HEK293 (cell line): ENCODE measurements around the gene ERN2.

Source experiments
- CTCF ChIA-PET: fragments of 350-600 bp; formaldehyde crosslinking; extraction: SDS; loops from one replicate; lab custom pipeline; 2021; ENCODE audit warnings: antibody characterized with exemption; lab: Yijun Ruan, JAX
- POLR2A ChIA-PET: fragments of 300-600 bp; formaldehyde crosslinking; extraction: SDS; loops from one replicate; lab custom pipeline; 2020; ENCODE audit warnings: antibody characterized with exemption, inconsistent platforms; lab: Yijun Ruan, JAX
- H3K27ac ChIP-seq: fragments of 200-500 bp; sonication (Bioruptor generic); 2 replicates; pipeline ENCODE4 v1.5.1; 2014; ENCODE audit warnings: low read depth, low read length, control low read depth, inconsistent platforms; ENCODE audit errors: extremely low read depth
- H3K36me3 ChIP-seq, 2 experiments: fragments of 200-500 bp in 1 of 2; sonication (Bioruptor generic) in 1 of 2; 1 replicate in 1 of 2; 2 replicates in 1 of 2; pipeline ENCODE4 v1.5.1; 2014 to 2017; ENCODE audit warnings: inconsistent platforms in 2 of 2, low read length in 2 of 2; ENCODE audit not compliant: control insufficient read depth in 2 of 2, insufficient read depth in 1 of 2
- H3K4me1 ChIP-seq: fragments of 200-500 bp; sonication (Bioruptor generic); 2 replicates; pipeline ENCODE4 v1.5.1; 2014; ENCODE audit warnings: mild to moderate bottlenecking, low read length, inconsistent platforms; ENCODE audit not compliant: control insufficient read depth, insufficient read depth
- H3K4me3 ChIP-seq: 2 replicates; pipeline ENCODE4 v1.5.1; 2011; ENCODE audit warnings: low read depth, mild to moderate bottlenecking, control low read depth, low read length, moderate library complexity
- H3K9me3 ChIP-seq: fragments of 200-500 bp; sonication (Bioruptor generic); 2 replicates; pipeline ENCODE4 v1.5.1; 2014; ENCODE audit warnings: low read depth, low read length, inconsistent platforms; ENCODE audit not compliant: control insufficient read depth, insufficient read depth
- KLF9 ChIP-seq: fragments of 450-650 bp; formaldehyde crosslinking; IDR thresholded peaks from 2 replicates; pipeline ENCODE4 v1.5.1; 2016; ENCODE audit warnings: missing biosample characterization, missing genetic modification characterization, low read depth
- PRDM10 ChIP-seq: fragments of 450-650 bp; formaldehyde crosslinking; IDR thresholded peaks from 2 replicates; pipeline ENCODE4 v1.5.1; 2016; ENCODE audit warnings: missing biosample characterization, missing genetic modification characterization
- SCRT1 ChIP-seq: fragments of 450-650 bp; formaldehyde crosslinking; IDR thresholded peaks from 2 replicates; pipeline ENCODE4 v1.5.1; 2016; ENCODE audit warnings: missing biosample characterization, missing genetic modification characterization, borderline replicate concordance
- ZBTB26 ChIP-seq: fragments of 450-650 bp; formaldehyde crosslinking; optimal IDR thresholded peaks from 2 replicates; pipeline ENCODE3; 2016; ENCODE audit warnings: missing biosample characterization, mild to moderate bottlenecking, missing genetic modification characterization
- ZFP41 ChIP-seq: fragments of 450-650 bp; formaldehyde crosslinking; IDR thresholded peaks from 2 replicates; pipeline ENCODE4 v1.5.1; 2016; ENCODE audit warnings: missing biosample characterization, missing genetic modification characterization, borderline replicate concordance
- ZFP69B ChIP-seq: fragments of 450-650 bp; formaldehyde crosslinking; IDR thresholded peaks from 2 replicates; pipeline ENCODE4 v1.5.1; 2016; ENCODE audit warnings: missing biosample characterization, missing genetic modification characterization
- ZNF214 ChIP-seq: fragments of 450-650 bp; formaldehyde crosslinking; IDR thresholded peaks from 2 replicates; pipeline ENCODE4 v1.5.1; 2017; ENCODE audit warnings: missing biosample characterization, mild to moderate bottlenecking, missing genetic modification characterization, borderline replicate concordance
- ZNF266 ChIP-seq: fragments of 450-650 bp; formaldehyde crosslinking; IDR thresholded peaks from 2 replicates; pipeline ENCODE4 v1.5.1; 2016; ENCODE audit warnings: missing biosample characterization, missing genetic modification characterization, low read depth
- ZNF280D ChIP-seq: fragments of 450-650 bp; formaldehyde crosslinking; IDR thresholded peaks from 2 replicates; pipeline ENCODE4 v1.5.1; 2016; ENCODE audit warnings: missing biosample characterization, missing genetic modification characterization
- ZNF548 ChIP-seq: fragments of 450-650 bp; formaldehyde crosslinking; IDR thresholded peaks from 2 replicates; pipeline ENCODE4 v1.5.1; 2016; ENCODE audit warnings: missing biosample characterization, missing genetic modification characterization
- ZNF596 ChIP-seq: fragments of 450-650 bp; IDR thresholded peaks from 2 replicates; pipeline ENCODE4 v1.5.0; 2018; ENCODE audit warnings: missing biosample characterization, mild to moderate bottlenecking, missing genetic modification characterization, moderate library complexity
- ZNF776 ChIP-seq: fragments of 450-650 bp; formaldehyde crosslinking; IDR thresholded peaks from 2 replicates; pipeline ENCODE4 v1.5.0; 2017; ENCODE audit warnings: missing biosample characterization, missing genetic modification characterization, borderline replicate concordance

Gene ERN2

GRCh38 chr16:23691483-23692189 lies 21.4 kb downstream of the ERN2 start:
- ChIA-PET POLR2A (interaction anchor here (1.3 to 4.3 kb wide), 4 partner anchors 8 to 27 kb away, joined by 3 to 33 read pairs (median 6); partner anchors contain the start of gene PLK1), CTCF (no interaction called here)
- H3K4me1 ChIP-seq: no peaks in the 10 kb centered on the region
- no peaks in the 10 kb centered on the region for H3K9me3 ChIP-seq
- no peak overlapping the region for H3K4me3 ChIP-seq
- peaks cover 20 to 59% of the 10 kb centered on the region in 2 experiments for H3K36me3 ChIP-seq
- H3K27ac ChIP-seq: no peak overlapping the region
- TF ChIP-seq KLF9 (tag by site-specific recombination) (peak; percentile 53), ZNF214 (tag by site-specific recombination) (no peak)

- Histone ChIP-seq H3K27ac (no peak overlapping the region), H3K9me3 (no peaks in the 10 kb centered on the region), H3K4me1 (no peaks in the 10 kb centered on the region), H3K4me3 (no peak overlapping the region), H3K36me3 (peaks cover 27 to 65% of the 10 kb centered on the region in 2 experiments)
- CTCF ChIA-PET: no interaction called here
- TF ChIP-seq SCRT1 (tag by site-specific recombination) (peak; percentile 50; the same call in 1 of the 2 replicates), ZNF280D (tag by site-specific recombination) (no peak)
- POLR2A ChIA-PET: interaction anchor here (1.5 to 4.3 kb wide), 3 partner anchors 9 to 28 kb away, joined by 3 to 33 read pairs (median 7); partner anchors contain the start of gene PLK1
These were observed 22.1 kb downstream of the ERN2 start for GRCh38 chr16:23690771-23691482.

- POLR2A ChIA-PET: interaction anchor here (4.3 kb wide), 1 partner anchor 10 kb away, joined by 33 read pairs; the partner anchor contains the start of gene PLK1
- H3K27ac ChIP-seq: no peak overlapping the region
- no peaks in the 10 kb centered on the region for H3K4me1 ChIP-seq
- CTCF ChIA-PET: interaction anchor here (1.2 kb wide), 1 partner anchor 38 kb away, joined by 3 read pairs; no protein-coding TSS in a partner anchor
- no peak overlapping the region for H3K4me3 ChIP-seq
- no peaks in the 10 kb centered on the region for H3K9me3 ChIP-seq
- H3K36me3 ChIP-seq: peaks cover 40 to 75% of the 10 kb centered on the region in 2 experiments
- TF ChIP-seq ZFP41 (no peak), ZNF776 (tag by site-specific recombination) (no peak), PRDM10 (tag by site-specific recombination) (no peak), ZNF596 (tag by site-specific recombination) (no peak), ZBTB26 (no peak), ZNF280D (tag by site-specific recombination) (no peak), ZNF548 (no peak), ZNF266 (tag by site-specific recombination) (no peak), ZFP69B (tag by site-specific recombination) (no peak)
These were observed 23.4 kb downstream of the ERN2 start for GRCh38 chr16:23689442-23690187.
